Measurements from ENCODE around the gene LRRC61.

- TF ChIP-seq SPI1 (IDR thresholded peaks at IDR 0.05; ENCODE audit: low read depth, low read length), result no peak
- TF ChIP-seq TAF1 (IDR thresholded peaks at IDR 0.05; ENCODE audit: low read depth, low read length), result 0 out of 2 replicates have a peak, but pooled peaks have one; percentile 45
- no peak for TF ChIP-seq POLR2AphosphoS5 (IDR thresholded peaks at IDR 0.05; ENCODE audit: low read depth, low read length)
- no peak for TF ChIP-seq POLR2A (IDR thresholded peaks at IDR 0.05; ENCODE audit: low read depth, low read length)
Observed at GRCh38 chr7:150375662-150376521, 52.7 kb downstream of the LRRC61 start.
